Measurements from ENCODE around the gene NCKAP5.
"Not testable (repeated sequence)": the region's sequence is repeated elsewhere in the genome, so short reads cannot be mapped to it uniquely, and the experiment has no call there.

Gene NCKAP5

GRCh38 chr2:132721938-132722337 lies 846.3 kb downstream of the NCKAP5 start:
- DNase-seq (ENCODE audit: low read depth in 2 of 2), result no peak

- no peak for DNase-seq (ENCODE audit: low read depth in 2 of 2)
Measured at GRCh38 chr2:132720393-132720792, 847.9 kb downstream of the NCKAP5 start.

- no peak for DNase-seq (ENCODE audit: low read depth in 2 of 2)
Measured at GRCh38 chr2:132719480-132719879, 848.8 kb downstream of the NCKAP5 start.

- DNase-seq (ENCODE audit: low read depth in 2 of 2), result no peak
Measured at GRCh38 chr2:132716954-132717353, 851.3 kb downstream of the NCKAP5 start.

GRCh38 chr2:132715386-132716351 lies 852.6 kb downstream of the NCKAP5 start:
- DNase-seq (ENCODE audit: low read depth in 2 of 2), result no peak

GRCh38 chr2:132703396-132703795 lies 864.9 kb downstream of the NCKAP5 start:
- no peak for DNase-seq (ENCODE audit: low read depth in 2 of 2)

- DNase-seq (ENCODE audit: low read depth in 2 of 2), result no peak
Measured at GRCh38 chr2:132701810-132702209, 866.5 kb downstream of the NCKAP5 start.

- DNase-seq (ENCODE audit: low read depth in 2 of 2), result not testable (repeated sequence)
Measured at GRCh38 chr2:132699802-132700201, 868.5 kb downstream of the NCKAP5 start.

- DNase-seq (ENCODE audit: low read depth in 2 of 2), result not testable (repeated sequence)
Measured at GRCh38 chr2:132698347-132698746, 869.9 kb downstream of the NCKAP5 start.

GRCh38 chr2:132697556-132698205 lies 870.6 kb downstream of the NCKAP5 start:
- DNase-seq (ENCODE audit: low read depth in 2 of 2), result no peak

GRCh38 chr2:132692816-132693215 lies 875.4 kb downstream of the NCKAP5 start:
- no peak for DNase-seq (ENCODE audit: low read depth in 2 of 2)

GRCh38 chr2:132691556-132691955 lies 876.7 kb downstream of the NCKAP5 start:
- DNase-seq (ENCODE audit: low read depth in 2 of 2), result no peak

GRCh38 chr2:132690664-132691303 lies 877.5 kb downstream of the NCKAP5 start:
- no peak for DNase-seq (ENCODE audit: low read depth in 2 of 2)

GRCh38 chr2:132681766-132682165 lies 886.5 kb downstream of the NCKAP5 start:
- DNase-seq (ENCODE audit: low read depth in 2 of 2), result no peak

- no peak for DNase-seq (ENCODE audit: low read depth in 2 of 2)
Measured at GRCh38 chr2:132680544-132680943, 887.7 kb downstream of the NCKAP5 start.

GRCh38 chr2:132678483-132678882 lies 889.8 kb downstream of the NCKAP5 start:
- DNase-seq (ENCODE audit: low read depth in 2 of 2), result no peak

GRCh38 chr2:132677661-132678060 lies 890.6 kb downstream of the NCKAP5 start:
- DNase-seq (ENCODE audit: low read depth in 2 of 2), result no peak

GRCh38 chr2:132676999-132677398 lies 891.3 kb downstream of the NCKAP5 start:
- DNase-seq (ENCODE audit: low read depth in 2 of 2), result no peak

- peak; percentile 73 to 80 for DNase-seq (ENCODE audit: low read depth in 2 of 2)
Measured at GRCh38 chr2:132671151-132671835, 897.0 kb downstream of the NCKAP5 start.

GRCh38 chr2:132670496-132671150 lies 897.6 kb downstream of the NCKAP5 start:
- DNase-seq (ENCODE audit: low read depth in 2 of 2), result no peak

GRCh38 chr2:132669908-132670495 lies 898.3 kb downstream of the NCKAP5 start, which contains the start of gene LYPD1:
TSS of gene LYPD1 (minus strand) at chr2:132670205. CDS start at chr2:132669932, 273 bp downstream.
- no peak for DNase-seq (ENCODE audit: low read depth in 2 of 2)

Data from fibroblast of skin of left biceps (primary cell).